Measurements from ENCODE around the gene AFF2. TPM values are rescaled to one million over a fixed set of nuclear protein-coding genes. Genes with fewer than 3 reads are reported as not detected.

The AFF2 gene
- total RNA-seq, 1 experiment from 2014 or later, result 0.19 TPM

DNA sequence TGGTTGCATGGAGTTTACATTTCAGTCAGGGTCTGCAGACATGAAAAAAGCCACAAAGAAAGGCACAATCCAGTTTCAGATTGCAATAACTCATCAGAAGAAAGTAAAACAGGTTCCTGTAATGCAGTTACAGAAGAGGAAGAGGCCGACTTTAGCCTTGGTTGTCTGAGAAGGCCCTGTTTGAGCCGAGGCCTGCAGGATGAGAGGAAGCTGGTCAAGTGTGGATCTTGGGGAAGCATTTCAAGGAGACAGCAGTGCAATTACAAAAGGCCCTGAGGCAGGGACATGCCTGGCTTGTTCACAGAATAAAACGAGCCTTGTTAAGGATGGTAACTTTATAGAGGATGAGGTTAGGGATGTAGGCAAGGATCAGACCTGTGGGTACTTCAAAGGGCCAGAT is 62.4 kb downstream of the AFF2 start:
- no TSS peak for BruUV-seq (replicated peaks)
- Mint-ChIP-seq H3K4me1 (ENCODE audit: insufficient read depth, unreplicated experiment) (no peaks in the 10 kb centered on the region), H3K27ac (ENCODE audit: low read depth, unreplicated experiment) (no peak overlapping the region), H3K36me3 (ENCODE audit: insufficient read depth, unreplicated experiment) (peaks cover 5% of the 10 kb centered on the region), H3K9me3 (ENCODE audit: unreplicated experiment) (peaks cover 7% of the 10 kb centered on the region), H3K4me3 (ENCODE audit: unreplicated experiment) (no peak overlapping the region), H3K27me3 (ENCODE audit: insufficient read depth, unreplicated experiment) (no peaks in the 10 kb centered on the region)
- no peak for TF ChIP-seq CTCF (IDR thresholded peaks at IDR 0.05; ENCODE audit: unreplicated experiment)
- DNase-seq (ENCODE audit: unreplicated experiment), result no peak
- ChIA-PET CTCF (no interaction called here), POLR2A (no interaction called here)
- intact Hi-C loops (cut with micrococcal nuclease), result no loop called here

DNA sequence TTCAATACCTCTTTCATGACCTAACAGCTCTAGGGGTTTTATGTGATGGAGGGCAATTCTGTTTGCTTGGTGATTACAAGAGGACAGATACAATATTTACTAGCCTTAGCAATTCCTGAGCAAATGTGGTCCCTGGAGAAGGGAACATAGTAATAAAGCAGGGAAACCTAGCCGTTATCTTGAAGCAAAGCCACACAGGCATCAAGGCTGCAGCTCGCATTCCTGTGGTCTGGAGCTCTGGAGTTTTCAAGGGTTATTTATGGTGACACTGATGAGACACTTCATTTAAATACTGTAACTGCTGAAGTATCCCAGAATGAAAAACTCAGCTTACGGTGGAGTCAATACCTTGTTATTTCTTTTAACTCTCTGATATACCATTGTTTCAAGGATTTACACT is 66.8 kb downstream of the AFF2 start:
- peaks cover 5% of the 10 kb centered on the region for H3K36me3 Mint-ChIP-seq (ENCODE audit: insufficient read depth, unreplicated experiment)
- H3K27me3 Mint-ChIP-seq (ENCODE audit: insufficient read depth, unreplicated experiment), result no peaks in the 10 kb centered on the region
- DNase-seq (ENCODE audit: unreplicated experiment), result no peak
- intact Hi-C loops (cut with micrococcal nuclease), result no loop called here
- ChIA-PET POLR2A (no interaction called here), CTCF (interaction anchor here (0.6 to 1.1 kb wide), 2 partner anchors 720 to 906 kb away, joined by 3 to 4 read pairs; no protein-coding TSS in a partner anchor)
- no peak overlapping the region for H3K4me3 Mint-ChIP-seq (ENCODE audit: unreplicated experiment)
- TF ChIP-seq CTCF (IDR thresholded peaks at IDR 0.05; ENCODE audit: unreplicated experiment), result no peak
- H3K9me3 Mint-ChIP-seq (ENCODE audit: unreplicated experiment), result peaks cover 7% of the 10 kb centered on the region
- no peak overlapping the region for H3K27ac Mint-ChIP-seq (ENCODE audit: low read depth, unreplicated experiment)
- no peaks in the 10 kb centered on the region for H3K4me1 Mint-ChIP-seq (ENCODE audit: insufficient read depth, unreplicated experiment)
- BruUV-seq (replicated peaks), result no TSS peak

DNA sequence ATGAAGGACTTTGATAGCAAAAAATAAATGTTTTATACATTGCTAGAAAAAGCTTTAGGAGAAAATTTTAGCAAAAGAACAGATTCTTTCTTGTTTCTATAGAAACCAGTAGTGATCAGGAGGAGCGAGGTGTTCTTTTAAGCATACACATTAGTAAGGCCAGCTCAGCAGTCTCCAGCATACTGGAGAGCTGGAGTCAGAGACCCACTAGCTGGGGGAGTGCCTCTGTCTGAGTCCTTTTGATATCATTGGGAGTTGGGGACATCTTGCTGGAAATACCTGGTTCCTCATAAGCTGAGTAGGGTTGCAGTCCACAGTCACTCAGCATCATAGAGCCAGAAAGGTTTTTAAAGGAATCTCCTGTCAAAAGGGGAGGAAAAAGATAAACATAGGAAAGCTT is 67.4 kb downstream of the AFF2 start:
- Mint-ChIP-seq H3K27me3 (ENCODE audit: insufficient read depth, unreplicated experiment) (no peaks in the 10 kb centered on the region), H3K4me1 (ENCODE audit: insufficient read depth, unreplicated experiment) (no peaks in the 10 kb centered on the region), H3K4me3 (ENCODE audit: unreplicated experiment) (no peak overlapping the region), H3K9me3 (ENCODE audit: unreplicated experiment) (peaks cover 7% of the 10 kb centered on the region), H3K36me3 (ENCODE audit: insufficient read depth, unreplicated experiment) (peaks cover 5% of the 10 kb centered on the region), H3K27ac (ENCODE audit: low read depth, unreplicated experiment) (no peak overlapping the region)
- BruUV-seq (replicated peaks), result no TSS peak
- intact Hi-C loops (cut with micrococcal nuclease), result no loop called here
- TF ChIP-seq CTCF (IDR thresholded peaks at IDR 0.05; ENCODE audit: unreplicated experiment), result no peak
- no peak for DNase-seq (ENCODE audit: unreplicated experiment)
- CTCF ChIA-PET, result interaction anchor here (0.6 to 1.1 kb wide), 2 partner anchors 719 to 905 kb away, joined by 3 to 4 read pairs; no protein-coding TSS in a partner anchor
- POLR2A ChIA-PET, result no interaction called here

DNA sequence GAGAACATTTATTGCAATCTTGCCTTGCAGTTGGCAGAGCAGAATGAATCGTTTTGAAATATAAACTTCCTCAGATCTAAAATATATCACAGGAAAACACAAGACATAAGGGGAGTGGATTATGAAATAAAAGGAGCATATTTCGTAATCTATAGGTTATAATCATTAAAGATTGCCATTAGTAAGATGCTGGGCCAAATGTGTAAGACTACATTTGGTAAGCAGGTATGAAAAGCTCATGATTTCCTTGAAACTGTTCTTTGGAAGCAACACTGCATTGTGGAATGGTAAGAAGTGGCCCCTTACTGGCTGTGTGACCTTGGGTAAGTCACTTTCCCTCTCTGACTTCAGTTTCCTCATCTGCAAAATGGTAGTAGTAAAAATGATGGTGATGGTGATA is 68.3 kb downstream of the AFF2 start:
- H3K36me3 Mint-ChIP-seq (ENCODE audit: insufficient read depth, unreplicated experiment), result peaks cover 5% of the 10 kb centered on the region
- H3K27ac Mint-ChIP-seq (ENCODE audit: low read depth, unreplicated experiment), result no peak overlapping the region
- ChIA-PET CTCF (no interaction called here), POLR2A (no interaction called here)
- no peak for DNase-seq (ENCODE audit: unreplicated experiment)
- H3K4me3 Mint-ChIP-seq (ENCODE audit: unreplicated experiment), result no peak overlapping the region
- no TSS peak for BruUV-seq (replicated peaks)
- peaks cover 7% of the 10 kb centered on the region for H3K9me3 Mint-ChIP-seq (ENCODE audit: unreplicated experiment)
- H3K4me1 Mint-ChIP-seq (ENCODE audit: insufficient read depth, unreplicated experiment), result no peaks in the 10 kb centered on the region
- no peak for TF ChIP-seq CTCF (IDR thresholded peaks at IDR 0.05; ENCODE audit: unreplicated experiment)
- intact Hi-C loops (cut with micrococcal nuclease), result no loop called here
- H3K27me3 Mint-ChIP-seq (ENCODE audit: insufficient read depth, unreplicated experiment), result no peaks in the 10 kb centered on the region
